ENCODE results near the gene LOXHD1.

LOXHD1 gene

DNA sequence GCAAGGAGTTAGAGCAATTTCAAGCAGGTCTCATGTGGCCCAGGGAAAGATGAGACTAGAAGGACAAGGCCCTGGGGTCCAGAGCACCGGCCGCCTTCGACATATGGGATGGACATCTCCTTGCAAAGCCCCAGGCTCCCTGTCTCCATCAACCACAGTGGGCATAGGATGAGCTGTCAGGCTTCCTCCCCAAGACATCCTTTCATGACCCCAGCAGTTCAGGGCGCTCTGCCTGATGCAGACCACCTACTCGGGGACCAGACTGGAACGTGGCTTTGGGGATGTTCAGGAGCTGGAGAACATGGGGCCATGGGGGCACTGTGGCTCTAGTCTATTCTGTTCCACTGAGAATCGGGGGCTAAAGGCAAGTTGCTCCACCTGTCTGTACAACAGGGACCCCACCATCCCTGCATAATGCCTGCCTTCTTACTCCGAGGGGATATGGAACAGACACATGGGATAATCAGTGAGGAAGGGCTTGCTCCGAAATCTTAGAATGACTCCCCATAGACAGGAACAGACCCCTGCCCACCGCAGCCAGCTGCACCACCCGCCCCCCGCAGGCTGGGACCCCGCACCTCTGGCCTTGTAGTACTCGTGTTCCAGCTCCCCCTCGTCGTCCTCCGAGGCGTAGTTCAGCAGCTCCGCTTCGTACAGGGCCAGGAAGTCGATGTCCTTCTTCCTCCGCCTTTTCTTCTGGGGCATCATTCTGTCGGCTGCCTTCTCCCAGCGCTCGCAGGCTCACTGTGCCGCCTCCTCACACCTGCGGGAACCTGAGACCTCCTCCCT lies 500 bp downstream of the LOXHD1 start:
- Mint-ChIP-seq H3K36me3 (no peaks in the 10 kb centered on the region), H3K9me3 (no peaks in the 10 kb centered on the region), H3K27ac (no peak overlapping the region), H3K27me3 (no peaks in the 10 kb centered on the region), H3K4me1 (no peaks in the 10 kb centered on the region), H3K4me3 (no peak overlapping the region)
- ATAC-seq (replicated peaks) (no peak), DNase-seq (no peak)

DNA sequence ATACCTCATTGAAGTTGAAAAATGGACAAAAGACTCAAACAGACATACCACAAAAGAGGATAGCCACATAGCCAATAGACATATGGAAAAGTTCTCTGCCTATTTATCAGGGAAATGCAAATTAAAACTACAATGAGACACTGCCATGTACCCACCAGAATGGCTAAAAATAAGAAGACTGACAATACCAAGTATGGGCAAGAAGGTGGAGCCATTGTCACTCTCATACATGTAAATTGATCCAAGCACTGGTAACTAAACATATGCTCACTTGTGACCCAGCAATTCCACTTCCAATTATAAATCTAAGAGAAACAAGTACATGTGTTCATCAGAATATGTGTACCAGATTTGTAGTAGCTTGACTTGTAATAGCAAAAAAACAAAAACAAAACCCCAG lies 4.6 kb downstream of the LOXHD1 start:
- H3K36me3 Mint-ChIP-seq, result no peaks in the 10 kb centered on the region
- H3K4me1 Mint-ChIP-seq, result no peaks in the 10 kb centered on the region
- no peak overlapping the region for H3K27ac Mint-ChIP-seq
- H3K9me3 Mint-ChIP-seq, result no peaks in the 10 kb centered on the region
- H3K27me3 Mint-ChIP-seq, result no peaks in the 10 kb centered on the region
- no peak for ATAC-seq (replicated peaks)
- no peak for DNase-seq
- H3K4me3 Mint-ChIP-seq, result no peak overlapping the region

DNA sequence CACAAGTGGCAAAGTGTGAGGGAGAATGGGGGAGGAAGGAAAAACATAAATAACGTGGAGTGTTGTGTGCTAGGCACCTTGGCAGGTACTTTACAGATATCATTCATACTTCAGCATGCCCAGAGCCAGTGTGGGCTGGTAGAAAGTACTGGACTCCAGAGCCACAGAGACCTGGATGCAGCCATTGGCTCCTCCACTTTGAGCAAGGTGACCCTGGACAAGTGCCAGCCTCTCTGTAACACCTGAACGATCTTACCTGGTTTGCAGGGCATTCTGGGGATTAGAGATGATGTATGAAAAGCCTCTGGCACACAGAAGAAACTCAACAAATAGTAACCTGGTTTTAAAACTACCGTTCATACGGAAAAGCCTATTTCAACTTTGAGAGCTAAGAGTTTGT lies 6.3 kb downstream of the LOXHD1 start:
- DNase-seq, result no peak
- no peak for ATAC-seq (replicated peaks)
- Mint-ChIP-seq H3K4me1 (no peaks in the 10 kb centered on the region), H3K9me3 (no peaks in the 10 kb centered on the region), H3K27ac (no peak overlapping the region), H3K36me3 (no peaks in the 10 kb centered on the region), H3K4me3 (no peak overlapping the region), H3K27me3 (peaks cover 0 to 3% of the 10 kb centered on the region in 2 donors)

DNA sequence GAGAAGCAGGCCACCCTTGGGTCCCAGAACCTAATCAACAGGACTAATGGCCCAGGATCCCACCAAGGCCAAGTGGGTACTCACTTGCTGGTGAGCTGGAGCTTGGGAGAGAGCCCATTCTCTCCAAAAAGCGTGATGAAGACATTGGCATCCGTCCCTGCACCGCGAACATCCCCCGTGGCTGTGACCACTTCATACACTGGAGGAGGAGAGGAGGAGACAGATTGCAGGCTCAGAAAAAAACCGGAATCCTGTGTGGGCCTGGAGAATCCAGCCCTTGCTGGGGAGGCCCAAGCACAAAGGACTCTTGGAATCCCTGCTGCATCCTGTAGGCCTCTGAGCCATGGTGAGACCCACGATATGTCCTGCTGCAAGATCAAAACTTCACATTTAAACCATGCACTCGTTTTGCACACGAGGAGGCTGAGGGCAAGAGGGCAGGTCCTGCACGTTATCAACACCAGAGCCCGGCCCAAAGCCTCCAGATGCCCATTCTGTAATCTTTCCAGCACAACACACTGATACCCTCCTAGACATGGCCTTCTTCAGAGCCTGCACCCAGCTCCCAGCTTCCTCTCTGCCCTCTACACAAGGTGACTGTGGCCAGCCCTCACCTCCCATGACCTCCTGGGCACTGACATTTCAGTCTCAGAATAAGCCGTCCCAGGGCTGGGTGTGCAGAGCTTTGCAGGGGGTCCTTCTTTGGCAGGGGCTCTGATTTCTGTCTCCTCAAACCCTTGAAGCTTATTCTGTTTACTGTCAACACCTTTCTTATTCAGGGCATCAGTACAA lies 7.8 kb downstream of the LOXHD1 start:
- Mint-ChIP-seq H3K4me3 (no peak overlapping the region), H3K4me1 (no peaks in the 10 kb centered on the region), H3K27me3 (peaks cover 0 to 13% of the 10 kb centered on the region in 2 donors), H3K9me3 (no peaks in the 10 kb centered on the region), H3K36me3 (no peaks in the 10 kb centered on the region), H3K27ac (no peak overlapping the region)
- no peak for DNase-seq
- no peak for ATAC-seq (replicated peaks)

DNA sequence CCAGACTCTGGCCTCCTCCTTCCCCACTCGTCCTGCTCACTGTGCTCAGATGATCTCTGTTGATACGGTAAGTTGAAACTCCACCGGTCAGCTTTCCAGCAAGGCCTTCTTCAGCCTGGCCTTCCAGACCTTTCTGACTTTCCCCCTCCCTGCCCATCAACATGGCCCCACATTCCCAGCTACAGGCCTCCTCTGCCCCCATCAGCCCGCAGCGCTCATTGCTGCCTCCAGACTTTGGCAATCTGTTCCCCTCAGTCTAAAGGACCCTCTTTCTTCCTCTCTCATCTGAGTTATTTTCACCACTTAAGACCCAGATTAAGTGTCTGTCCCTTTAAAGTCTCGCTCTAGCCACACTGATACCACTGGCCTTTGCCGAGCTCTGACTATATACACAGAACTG lies 10.6 kb downstream of the LOXHD1 start:
- DNase-seq (no peak), ATAC-seq (replicated peaks) (no peak)
- Mint-ChIP-seq H3K4me1 (no peaks in the 10 kb centered on the region), H3K27me3 (peaks cover 0 to 23% of the 10 kb centered on the region in 2 donors), H3K27ac (no peak overlapping the region), H3K4me3 (no peak overlapping the region), H3K9me3 (no peaks in the 10 kb centered on the region), H3K36me3 (no peaks in the 10 kb centered on the region)

DNA sequence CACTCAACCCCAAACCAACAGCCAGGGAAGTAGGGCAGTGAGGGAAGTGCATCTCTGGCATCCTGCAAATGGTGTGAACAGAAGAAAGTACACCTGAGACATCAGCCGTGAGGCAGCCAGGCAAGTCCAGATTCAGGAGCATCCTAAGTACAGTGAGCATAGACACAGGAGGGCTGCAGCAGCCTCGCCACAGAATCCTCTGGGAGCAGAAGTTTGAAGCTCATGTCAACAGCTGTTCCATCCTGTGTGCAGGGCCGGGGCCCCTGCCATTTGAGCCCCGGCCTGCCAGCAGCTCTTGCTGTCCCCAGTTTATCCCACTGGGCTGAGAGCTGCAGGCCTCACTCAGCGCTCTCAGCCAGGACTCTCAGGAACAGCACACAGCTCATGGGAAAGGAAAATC lies 14.5 kb downstream of the LOXHD1 start:
- ATAC-seq (replicated peaks), result no peak
- no peaks in the 10 kb centered on the region for H3K9me3 Mint-ChIP-seq
- H3K27ac Mint-ChIP-seq, result no peak overlapping the region
- no peaks in the 10 kb centered on the region for H3K4me1 Mint-ChIP-seq
- DNase-seq, result no peak
- H3K36me3 Mint-ChIP-seq, result no peaks in the 10 kb centered on the region
- peaks cover 9 to 23% of the 10 kb centered on the region in 2 donors for H3K27me3 Mint-ChIP-seq
- H3K4me3 Mint-ChIP-seq, result no peak overlapping the region

DNA sequence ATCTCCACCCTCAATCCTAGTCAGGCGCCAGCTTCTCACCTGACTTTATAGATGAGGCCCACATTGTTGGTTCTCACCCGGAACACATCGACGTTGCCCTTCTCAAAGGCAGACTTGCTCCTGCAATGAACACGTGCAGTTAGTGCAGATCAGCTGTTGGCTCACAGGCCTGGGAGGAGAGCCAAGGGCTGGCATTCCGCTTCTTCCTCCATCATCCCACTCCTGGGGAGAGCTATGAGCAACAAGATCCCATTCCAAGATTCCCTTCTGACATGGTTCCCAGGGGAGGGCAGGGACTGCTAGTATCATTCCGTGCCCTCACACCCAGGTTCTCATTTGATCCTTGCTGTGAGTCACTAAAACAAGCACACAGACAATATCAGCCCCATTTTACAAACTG lies 15.1 kb downstream of the LOXHD1 start:
- Mint-ChIP-seq H3K27ac (no peak overlapping the region), H3K4me3 (no peak overlapping the region), H3K27me3 (peaks cover 9 to 23% of the 10 kb centered on the region in 2 donors), H3K9me3 (no peaks in the 10 kb centered on the region), H3K36me3 (no peaks in the 10 kb centered on the region), H3K4me1 (no peaks in the 10 kb centered on the region)
- ATAC-seq (replicated peaks) (no peak), DNase-seq (no peak)

DNA sequence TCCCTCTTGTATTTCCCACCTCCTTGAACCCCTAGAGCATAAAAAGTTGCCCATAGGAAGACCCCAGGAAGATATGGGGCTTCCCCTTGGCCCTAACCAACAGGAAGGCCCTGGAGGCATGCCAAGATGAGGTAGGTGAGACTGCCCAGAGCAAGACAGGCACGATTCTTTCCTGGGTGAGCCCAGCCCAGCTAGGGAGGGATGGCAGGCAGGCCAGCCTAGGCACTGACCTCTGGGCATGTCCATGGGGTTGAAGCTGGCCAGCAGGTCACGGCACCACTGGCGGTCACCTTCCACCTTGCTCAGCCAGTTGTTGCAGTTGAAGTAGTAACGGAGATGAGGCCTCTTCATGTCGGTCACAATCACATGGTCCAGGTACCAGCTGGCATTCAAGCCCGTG lies 17.6 kb downstream of the LOXHD1 start:
- H3K27me3 Mint-ChIP-seq, result peaks cover 9% of the 10 kb centered on the region in 2 donors
- no peaks in the 10 kb centered on the region for H3K4me1 Mint-ChIP-seq
- no peak overlapping the region for H3K4me3 Mint-ChIP-seq
- no peak overlapping the region for H3K27ac Mint-ChIP-seq
- DNase-seq (no peak), ATAC-seq (replicated peaks) (no peak)
- H3K36me3 Mint-ChIP-seq, result no peaks in the 10 kb centered on the region
- H3K9me3 Mint-ChIP-seq, result no peaks in the 10 kb centered on the region

DNA sequence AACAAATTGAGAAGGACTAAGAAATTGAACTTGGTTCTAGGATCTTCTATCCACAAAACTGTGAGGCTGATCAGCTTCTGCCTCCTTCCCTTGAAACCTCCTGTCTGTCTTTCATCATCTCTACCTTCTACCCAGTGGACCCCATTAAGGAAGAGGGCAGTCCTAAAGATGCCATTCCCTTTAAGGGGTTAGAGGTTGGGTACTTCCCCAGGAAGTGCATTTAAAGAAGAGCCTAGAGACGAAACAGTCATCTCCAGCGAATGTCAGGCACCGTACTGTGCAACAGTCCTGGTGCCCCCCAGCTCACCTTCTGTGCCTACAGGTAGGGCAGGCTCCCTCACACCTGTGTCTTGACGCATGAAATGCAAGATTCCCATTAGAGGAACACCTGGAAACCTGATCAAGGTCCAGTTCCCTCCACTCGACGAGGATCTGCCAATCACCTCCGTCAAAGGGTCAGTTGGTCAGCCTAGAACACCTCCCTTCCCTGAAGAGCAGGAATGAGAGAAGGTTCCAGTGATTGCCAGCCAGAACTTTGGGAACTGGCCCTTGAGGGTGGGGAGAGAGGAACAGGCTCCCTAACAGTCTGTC lies 20.9 kb downstream of the LOXHD1 start:
- Mint-ChIP-seq H3K4me1 (no peaks in the 10 kb centered on the region), H3K4me3 (no peak overlapping the region), H3K9me3 (peaks cover 0 to 2% of the 10 kb centered on the region in 2 donors), H3K27me3 (peaks cover 13% of the 10 kb centered on the region in 2 donors), H3K27ac (no peak overlapping the region), H3K36me3 (no peaks in the 10 kb centered on the region)
- DNase-seq (no peak), ATAC-seq (replicated peaks) (no peak)

DNA sequence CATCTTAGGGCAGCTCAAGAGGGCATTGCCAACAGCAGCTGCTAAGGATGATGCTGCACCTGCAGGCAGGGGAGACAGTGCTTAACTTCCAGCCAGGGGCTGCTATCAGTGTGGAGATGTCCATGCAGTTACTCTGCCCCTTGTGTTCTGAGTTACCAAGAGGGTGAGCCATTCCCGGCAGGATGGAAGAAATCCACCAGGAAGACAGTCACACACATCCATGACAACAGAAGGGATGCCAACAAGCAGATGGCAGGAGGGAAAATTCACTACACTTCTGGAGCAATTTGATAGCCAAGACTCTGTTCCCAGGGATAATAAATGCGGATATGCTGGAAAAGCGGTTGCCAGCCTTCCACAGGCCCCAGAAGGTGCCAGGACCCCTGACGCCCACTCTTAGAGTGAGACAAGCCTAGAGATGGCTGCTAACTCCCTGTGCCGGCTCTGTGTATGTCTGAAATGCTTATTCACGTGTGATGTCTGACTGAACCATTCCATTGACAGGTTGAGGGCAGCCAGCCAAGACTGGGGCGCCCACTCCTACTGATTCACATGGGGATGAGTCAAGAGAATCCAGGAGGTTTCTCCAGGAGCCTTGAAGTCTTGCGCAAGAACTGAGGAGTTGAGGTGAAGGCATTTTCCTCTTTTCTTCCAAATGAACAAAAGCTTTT lies 24.5 kb downstream of the LOXHD1 start:
- H3K36me3 Mint-ChIP-seq, result no peaks in the 10 kb centered on the region
- no peaks in the 10 kb centered on the region for H3K4me1 Mint-ChIP-seq
- DNase-seq (no peak), ATAC-seq (replicated peaks) (no peak)
- H3K4me3 Mint-ChIP-seq, result no peak overlapping the region
- H3K9me3 Mint-ChIP-seq, result peaks cover 0 to 2% of the 10 kb centered on the region in 2 donors
- peaks cover 4 to 26% of the 10 kb centered on the region in 2 donors for H3K27me3 Mint-ChIP-seq
- no peak overlapping the region for H3K27ac Mint-ChIP-seq

DNA sequence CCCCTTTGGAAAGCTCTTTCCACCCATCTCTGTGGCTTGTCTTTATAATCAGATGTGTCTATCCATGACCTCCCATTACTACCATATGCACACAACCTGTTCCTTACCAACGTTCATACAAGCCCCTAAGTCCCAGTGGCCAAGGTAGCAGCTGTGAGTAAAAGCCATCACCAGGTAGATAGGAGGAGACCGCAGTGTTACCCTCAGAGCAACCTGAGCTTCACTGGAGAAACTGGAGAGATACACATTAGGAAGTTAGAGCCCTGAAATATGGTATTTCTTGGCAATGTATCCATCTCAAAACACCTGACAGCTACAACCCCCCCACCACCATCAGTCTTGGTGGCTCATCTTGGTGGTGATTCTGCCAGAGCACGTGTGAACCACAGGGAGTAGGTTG lies 26.0 kb downstream of the LOXHD1 start:
- H3K27ac Mint-ChIP-seq, result no peak overlapping the region
- DNase-seq, result no peak
- no peak overlapping the region for H3K4me3 Mint-ChIP-seq
- no peak for ATAC-seq (replicated peaks)
- H3K4me1 Mint-ChIP-seq, result no peaks in the 10 kb centered on the region
- H3K36me3 Mint-ChIP-seq, result no peaks in the 10 kb centered on the region
- peaks cover 0 to 2% of the 10 kb centered on the region in 2 donors for H3K9me3 Mint-ChIP-seq
- H3K27me3 Mint-ChIP-seq, result peaks cover 4 to 27% of the 10 kb centered on the region in 2 donors

DNA sequence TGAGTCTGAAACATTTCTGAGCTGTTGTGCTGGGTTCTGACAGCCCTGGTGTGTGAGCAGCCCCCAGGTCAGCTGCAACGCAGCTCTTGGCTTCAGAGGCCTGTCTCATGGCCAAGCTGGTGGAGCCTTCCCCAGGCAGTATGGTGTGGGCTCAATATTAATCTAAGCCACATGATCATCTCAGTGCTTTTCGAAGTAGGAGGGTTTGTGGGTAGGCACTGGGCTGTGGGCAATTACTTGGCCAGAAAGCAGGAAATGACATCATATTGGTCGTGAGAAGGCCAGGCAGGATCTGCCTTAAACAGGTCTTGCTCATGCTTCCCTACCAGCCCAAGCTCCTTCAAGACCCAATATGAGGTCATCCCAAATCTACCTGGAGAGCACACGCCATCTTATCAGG lies 26.9 kb downstream of the LOXHD1 start:
- H3K36me3 Mint-ChIP-seq, result no peaks in the 10 kb centered on the region
- DNase-seq (no peak), ATAC-seq (replicated peaks) (peak in 1 of 2 donors; percentile 21)
- H3K27me3 Mint-ChIP-seq, result peaks cover 8 to 32% of the 10 kb centered on the region in 2 donors
- H3K9me3 Mint-ChIP-seq, result peaks cover 0 to 2% of the 10 kb centered on the region in 2 donors
- no peaks in the 10 kb centered on the region for H3K4me1 Mint-ChIP-seq
- H3K27ac Mint-ChIP-seq, result no peak overlapping the region
- H3K4me3 Mint-ChIP-seq, result no peak overlapping the region

DNA sequence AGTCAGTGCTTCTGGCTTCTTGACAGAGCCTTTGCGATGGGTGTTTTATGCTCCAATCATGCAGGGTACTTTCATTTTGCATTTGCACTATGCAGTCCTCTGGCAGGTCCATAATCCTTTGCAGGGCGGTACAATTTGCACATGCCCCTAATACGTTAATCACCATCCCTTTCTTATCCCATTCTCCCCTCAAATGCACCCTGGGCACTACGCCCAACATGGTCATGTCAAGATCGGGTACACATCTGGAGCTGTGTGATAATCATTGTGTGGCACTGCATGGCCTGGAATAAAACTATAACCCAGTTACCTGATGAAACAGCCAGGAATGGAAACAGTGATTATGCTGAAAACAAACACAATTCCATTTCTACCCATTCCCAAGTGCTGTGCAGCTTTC lies 27.7 kb downstream of the LOXHD1 start:
- no peak for DNase-seq
- peaks cover 11 to 32% of the 10 kb centered on the region in 2 donors for H3K27me3 Mint-ChIP-seq
- no peak overlapping the region for H3K4me3 Mint-ChIP-seq
- H3K9me3 Mint-ChIP-seq, result peaks cover 0 to 2% of the 10 kb centered on the region in 2 donors
- no peaks in the 10 kb centered on the region for H3K36me3 Mint-ChIP-seq
- ATAC-seq (replicated peaks), result no peak
- H3K4me1 Mint-ChIP-seq, result no peaks in the 10 kb centered on the region
- H3K27ac Mint-ChIP-seq, result no peak overlapping the region

DNA sequence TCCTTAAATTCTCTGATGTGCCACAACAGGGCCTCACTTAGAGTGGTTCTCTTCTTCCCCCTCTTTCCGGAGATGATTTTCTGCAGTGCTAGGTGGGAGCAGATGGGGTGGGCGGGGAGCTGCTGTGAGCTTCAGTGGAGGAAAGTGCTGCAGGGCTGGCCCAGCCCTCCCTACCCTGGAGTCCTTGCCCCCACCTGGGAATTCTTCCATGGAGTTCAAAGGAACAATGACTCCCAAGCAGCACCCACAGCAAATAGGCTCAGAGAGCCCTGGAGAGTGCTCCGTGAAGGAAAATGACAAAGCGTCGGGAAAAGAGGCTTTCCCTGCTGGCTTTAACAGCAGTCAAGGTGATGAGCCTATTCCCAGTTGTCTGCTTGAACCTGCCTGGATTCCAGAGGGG lies 28.8 kb downstream of the LOXHD1 start:
- Mint-ChIP-seq H3K36me3 (no peaks in the 10 kb centered on the region), H3K4me3 (no peak overlapping the region), H3K27ac (no peak overlapping the region), H3K27me3 (peaks cover 11 to 32% of the 10 kb centered on the region in 2 donors), H3K4me1 (peaks cover 3 to 6% of the 10 kb centered on the region in 2 donors), H3K9me3 (peaks cover 0 to 2% of the 10 kb centered on the region in 2 donors)
- DNase-seq (no peak), ATAC-seq (replicated peaks) (no peak)
